Stimulated activated effector memory CD8-positive, alpha-beta T cell treated with anti-CD3 and anti-CD28 coated beads, Interleukin-12 subunit alpha, Interleukin-12 subunit beta, amount 100 ng/mL, for 72 hours (primary cell): ENCODE results near the gene GPR160.

Source experiments
- ATAC-seq: fragments of 150-1000 bp; cut with Tn5 transposase; 2 replicates; pipeline ENCODE4 v1.10.0; 2021
- DNase-seq, 2 donors: peaks; one replicate each; pipeline ENCODE4 v3.0.0; 2021 to 2022; ENCODE audit warnings: low spot score in 2 of 2
- H3K27ac Mint-ChIP-seq: one replicate; pipeline ENCODE4 v1.8.0; 2022; ENCODE audit warnings: mild to moderate bottlenecking, mixed read lengths
- H3K36me3 Mint-ChIP-seq: one replicate; pipeline ENCODE4 v1.8.0; 2022; ENCODE audit warnings: mild to moderate bottlenecking, mixed read lengths
- H3K4me1 Mint-ChIP-seq: one replicate; pipeline ENCODE4 v1.8.0; 2022; ENCODE audit warnings: mixed read lengths
- H3K4me3 Mint-ChIP-seq: one replicate; pipeline ENCODE4 v1.8.0; 2022; ENCODE audit warnings: mild to moderate bottlenecking, mixed read lengths
- H3K9me3 Mint-ChIP-seq: one replicate; pipeline ENCODE4 v1.8.0; 2022; ENCODE audit warnings: mixed read lengths

GPR160 gene

DNA sequence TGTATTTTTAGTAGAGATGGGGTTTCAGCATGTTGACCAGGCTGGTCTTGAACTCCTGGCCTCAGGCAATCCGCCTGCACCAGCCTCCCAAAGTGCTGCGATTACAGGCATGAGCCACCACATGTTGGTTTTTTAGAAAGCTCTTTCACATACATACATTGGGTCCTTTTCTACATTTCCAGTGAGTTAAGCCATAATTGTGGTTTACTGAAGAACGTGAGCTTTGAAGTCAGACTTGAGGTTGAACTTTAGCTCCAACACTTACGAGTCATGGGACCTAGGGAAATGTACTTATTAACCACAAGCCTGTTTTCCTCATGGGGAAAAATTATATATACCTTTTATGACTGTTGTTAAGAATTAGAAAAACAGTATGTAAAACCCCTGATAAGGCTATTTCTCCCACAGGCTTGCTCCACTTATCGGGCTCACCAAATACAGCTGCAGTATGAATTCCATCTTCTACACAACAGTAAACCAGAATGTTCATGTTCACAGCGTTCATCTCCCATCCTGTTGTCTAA, 39.0 kb downstream of the GPR160 start:
- Mint-ChIP-seq H3K9me3 (peaks cover 4% of the 10 kb centered on the region), H3K4me1 (peaks cover 4% of the 10 kb centered on the region), H3K4me3 (no peak overlapping the region), H3K36me3 (peaks cover 8% of the 10 kb centered on the region), H3K27ac (no peak overlapping the region)
- DNase-seq (no peak), ATAC-seq (no peak)

- peaks cover 3% of the 10 kb centered on the region for H3K9me3 Mint-ChIP-seq
- H3K4me3 Mint-ChIP-seq, result no peak overlapping the region
- peaks cover 8% of the 10 kb centered on the region for H3K36me3 Mint-ChIP-seq
- H3K4me1 Mint-ChIP-seq, result peaks cover 4% of the 10 kb centered on the region
- no peak for ATAC-seq
- no peak for DNase-seq
- H3K27ac Mint-ChIP-seq, result no peak overlapping the region
Observed at GRCh38 chr3:170077361-170077760, 39.6 kb downstream of the GPR160 start.

- DNase-seq (no peak), ATAC-seq (no peak)
- Mint-ChIP-seq H3K4me3 (no peak overlapping the region), H3K9me3 (no peaks in the 10 kb centered on the region), H3K4me1 (peaks cover 4% of the 10 kb centered on the region), H3K27ac (peak overlapping the region; percentile 38), H3K36me3 (peaks cover 17% of the 10 kb centered on the region)
Observed at GRCh38 chr3:170078620-170079281, 41.0 kb downstream of the GPR160 start.

- Mint-ChIP-seq H3K4me1 (peaks cover 4% of the 10 kb centered on the region), H3K4me3 (no peak overlapping the region), H3K27ac (no peak overlapping the region), H3K36me3 (peaks cover 26% of the 10 kb centered on the region), H3K9me3 (no peaks in the 10 kb centered on the region)
- DNase-seq (no peak), ATAC-seq (no peak)
Observed at GRCh38 chr3:170079536-170080165, 41.9 kb downstream of the GPR160 start.

- no peak for DNase-seq
- peaks cover 35% of the 10 kb centered on the region for H3K36me3 Mint-ChIP-seq
- no peaks in the 10 kb centered on the region for H3K9me3 Mint-ChIP-seq
- no peak for ATAC-seq
- no peak overlapping the region for H3K27ac Mint-ChIP-seq
- peaks cover 4% of the 10 kb centered on the region for H3K4me1 Mint-ChIP-seq
- H3K4me3 Mint-ChIP-seq, result no peak overlapping the region
Observed at GRCh38 chr3:170080605-170081004, 42.8 kb downstream of the GPR160 start.

- Mint-ChIP-seq H3K4me3 (no peak overlapping the region), H3K27ac (no peak overlapping the region), H3K36me3 (peaks cover 41% of the 10 kb centered on the region), H3K4me1 (peaks cover 4% of the 10 kb centered on the region), H3K9me3 (no peaks in the 10 kb centered on the region)
- DNase-seq (no peak), ATAC-seq (no peak)
Observed at GRCh38 chr3:170081079-170081741, 43.4 kb downstream of the GPR160 start.

DNA sequence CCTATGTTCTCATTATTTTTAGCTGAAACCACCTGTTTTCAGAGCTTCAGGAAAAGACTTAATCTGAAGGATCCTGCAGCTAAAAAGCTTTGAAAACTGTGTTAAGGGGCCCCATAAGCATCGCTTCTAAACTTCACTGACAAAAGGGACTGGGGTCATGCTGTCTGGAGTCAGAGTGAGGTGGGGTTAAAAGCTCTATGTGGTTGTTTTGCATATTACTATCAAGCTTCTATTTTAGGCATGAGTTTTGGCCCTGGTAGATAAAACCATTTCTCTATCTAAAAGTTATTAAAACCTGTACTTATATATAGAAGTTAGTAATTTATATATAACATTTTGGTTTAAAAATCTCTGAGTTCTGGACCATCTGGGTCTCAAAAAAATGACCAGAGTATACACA, 45.5 kb downstream of the GPR160 start:
- no peak for ATAC-seq
- Mint-ChIP-seq H3K4me3 (no peak overlapping the region), H3K9me3 (no peaks in the 10 kb centered on the region), H3K36me3 (peaks cover 62% of the 10 kb centered on the region), H3K27ac (no peak overlapping the region), H3K4me1 (peaks cover 4% of the 10 kb centered on the region)
- no peak for DNase-seq

GRCh38 chr3:170085396-170085795, 47.6 kb downstream of the GPR160 start:
- Mint-ChIP-seq H3K4me1 (peaks cover 2% of the 10 kb centered on the region), H3K36me3 (peaks cover 82% of the 10 kb centered on the region)

GRCh38 chr3:170089862-170090600, 52.2 kb downstream of the GPR160 start:
- peaks cover 99% of the 10 kb centered on the region for H3K36me3 Mint-ChIP-seq

More at GRCh38 chr3:170085396-170085795, 47.6 kb downstream of the GPR160 start:
- Mint-ChIP-seq H3K4me3 (no peak overlapping the region), H3K27ac (no peak overlapping the region), H3K9me3 (no peaks in the 10 kb centered on the region)
- ATAC-seq, result no peak
- DNase-seq, result no peak

GRCh38 chr3:170090601-170090981, 52.8 kb downstream of the GPR160 start:
- Mint-ChIP-seq H3K36me3 (peaks cover 99% of the 10 kb centered on the region), H3K27ac (peak overlapping the region; percentile 67)

More at GRCh38 chr3:170089862-170090600, 52.2 kb downstream of the GPR160 start:
- ATAC-seq, result peak; percentile 61
- H3K4me1 Mint-ChIP-seq, result no peaks in the 10 kb centered on the region
- peak overlapping the region; percentile 67 for H3K27ac Mint-ChIP-seq
- H3K9me3 Mint-ChIP-seq, result no peaks in the 10 kb centered on the region
- no peak for DNase-seq
- no peak overlapping the region for H3K4me3 Mint-ChIP-seq

GRCh38 chr3:170092907-170093306, 55.1 kb downstream of the GPR160 start:
- no peaks in the 10 kb centered on the region for H3K9me3 Mint-ChIP-seq
- H3K4me3 Mint-ChIP-seq, result no peak overlapping the region
- no peaks in the 10 kb centered on the region for H3K4me1 Mint-ChIP-seq
- ATAC-seq (no peak), DNase-seq (no peak)
- peaks cover 99% of the 10 kb centered on the region for H3K36me3 Mint-ChIP-seq
- peak overlapping the region; percentile 58 for H3K27ac Mint-ChIP-seq

More at GRCh38 chr3:170090601-170090981, 52.8 kb downstream of the GPR160 start:
- Mint-ChIP-seq H3K4me1 (no peaks in the 10 kb centered on the region), H3K9me3 (no peaks in the 10 kb centered on the region), H3K4me3 (no peak overlapping the region)
- ATAC-seq, result peak; percentile 90
- no peak for DNase-seq

DNA sequence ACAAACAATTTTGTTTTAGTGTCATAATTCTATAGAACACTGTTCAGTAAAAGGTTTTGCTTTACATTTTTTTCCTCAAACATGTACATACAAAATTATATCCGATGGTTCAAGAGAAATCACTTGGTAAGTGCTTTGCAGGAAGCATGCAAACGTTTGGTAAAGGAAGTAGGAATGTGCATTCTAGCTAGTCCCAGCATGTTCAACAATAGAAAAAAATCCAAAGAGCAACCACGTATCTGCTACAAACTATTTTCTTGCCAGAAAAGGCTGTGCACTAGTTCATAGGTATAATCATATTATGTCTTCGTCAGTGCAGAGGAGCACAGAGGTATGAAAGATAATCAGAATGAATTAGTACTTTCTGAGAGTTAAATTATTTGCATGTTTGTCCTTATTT, 58.0 kb downstream of the GPR160 start:
- DNase-seq, result no peak
- Mint-ChIP-seq H3K9me3 (no peaks in the 10 kb centered on the region), H3K4me3 (no peak overlapping the region), H3K27ac (no peak overlapping the region), H3K4me1 (peaks cover 11% of the 10 kb centered on the region), H3K36me3 (peaks cover 100% of the 10 kb centered on the region)
- ATAC-seq, result no peak

- H3K36me3 Mint-ChIP-seq, result peaks cover 100% of the 10 kb centered on the region
- no peak for ATAC-seq
- no peaks in the 10 kb centered on the region for H3K9me3 Mint-ChIP-seq
- no peak for DNase-seq
- H3K27ac Mint-ChIP-seq, result peak overlapping the region; percentile 26
- H3K4me1 Mint-ChIP-seq, result peaks cover 11% of the 10 kb centered on the region
- no peak overlapping the region for H3K4me3 Mint-ChIP-seq
Observed at GRCh38 chr3:170096342-170096741, 58.5 kb downstream of the GPR160 start.

- Mint-ChIP-seq H3K36me3 (peaks cover 100% of the 10 kb centered on the region), H3K9me3 (no peaks in the 10 kb centered on the region), H3K27ac (peak overlapping the region; percentile 50), H3K4me1 (peaks cover 11% of the 10 kb centered on the region), H3K4me3 (peak overlapping the region; percentile 2)
- DNase-seq (no peak), ATAC-seq (peak; percentile 80)
Observed at GRCh38 chr3:170098753-170099152, 61.0 kb downstream of the GPR160 start.

GRCh38 chr3:170100944-170101343, 63.1 kb downstream of the GPR160 start:
- Mint-ChIP-seq H3K9me3 (no peaks in the 10 kb centered on the region), H3K4me3 (no peak overlapping the region), H3K27ac (peak overlapping the region; percentile 71), H3K4me1 (peaks cover 11% of the 10 kb centered on the region), H3K36me3 (peaks cover 100% of the 10 kb centered on the region)
- ATAC-seq, result no peak
- no peak for DNase-seq
